HG03108 (cell line): Measurements from ENCODE around the gene ARL3.
A peak's percentile ranks its signal among the peaks of the same experiment; 100 is the strongest.

Source experiments
- ATAC-seq: cut with Tn5 transposase; IDR thresholded peaks from one replicate; pipeline ENCODE4 v1.9.1; 2021; ENCODE audit warnings: moderate library complexity; ENCODE audit not compliant: unreplicated experiment

The ARL3 gene

GRCh38 chr10:102642736-102643335, 71.4 kb downstream of the ARL3 start:
- no peak for ATAC-seq

- ATAC-seq: peak; percentile 50
These were observed 72.1 kb downstream of the ARL3 start for GRCh38 chr10:102641880-102642735.

GRCh38 chr10:102641402-102641801, 72.8 kb downstream of the ARL3 start:
- ATAC-seq: no peak

- ATAC-seq: no peak
These were observed 74.7 kb downstream of the ARL3 start for GRCh38 chr10:102639537-102639936.

GRCh38 chr10:102635377-102635776, 78.8 kb downstream of the ARL3 start:
- no peak for ATAC-seq

- ATAC-seq: no peak
These were observed 79.5 kb downstream of the ARL3 start for GRCh38 chr10:102634686-102635085.

- no peak for ATAC-seq
These were observed 80.3 kb downstream of the ARL3 start for GRCh38 chr10:102633848-102634247.

- ATAC-seq: no peak
These were observed 80.9 kb downstream of the ARL3 start for GRCh38 chr10:102633287-102633686.

- ATAC-seq: no peak
These were observed 81.6 kb downstream of the ARL3 start for GRCh38 chr10:102632394-102633111.

GRCh38 chr10:102631525-102632393, 82.4 kb downstream of the ARL3 start:
- no peak for ATAC-seq

GRCh38 chr10:102630663-102631062, 83.5 kb downstream of the ARL3 start:
- no peak for ATAC-seq

GRCh38 chr10:102629661-102630614, 84.3 kb downstream of the ARL3 start:
- no peak for ATAC-seq

- ATAC-seq: no peak
These were observed 85.7 kb downstream of the ARL3 start for GRCh38 chr10:102628451-102628911.

GRCh38 chr10:102627736-102628293, 86.4 kb downstream of the ARL3 start:
- ATAC-seq: no peak

- no peak for ATAC-seq
These were observed 86.9 kb downstream of the ARL3 start for GRCh38 chr10:102627291-102627735.

- no peak for ATAC-seq
These were observed 88.0 kb downstream of the ARL3 start for GRCh38 chr10:102626026-102626685.

- no peak for ATAC-seq
These were observed 89.2 kb downstream of the ARL3 start for GRCh38 chr10:102624751-102625645.

GRCh38 chr10:102624094-102624493, 90.1 kb downstream of the ARL3 start:
- no peak for ATAC-seq
